ENCODE results near the gene TENM4.

GRCh38 chr11:79244241-79244772 is 196.5 kb downstream of the TENM4 start:
- TF ChIP-seq CTCF (IDR thresholded peaks at IDR 0.05) (no peak), MAFK (IDR thresholded peaks at IDR 0.05; ENCODE audit: partially characterized antibody) (no peak)
